SH-SY5Y (cell line): ENCODE results near the gene NCLN.

Experiments used
- GATA2 ChIP-seq: IDR thresholded peaks from 2 replicates; pipeline ENCODE4 v1.6.1; 2011; ENCODE audit warnings: mild to moderate bottlenecking, low read depth, low read length
- GATA3 ChIP-seq: IDR thresholded peaks from 2 replicates; pipeline ENCODE4 v1.6.1; 2011; ENCODE audit warnings: low read depth, mild to moderate bottlenecking, low read length, moderate library complexity

DNA sequence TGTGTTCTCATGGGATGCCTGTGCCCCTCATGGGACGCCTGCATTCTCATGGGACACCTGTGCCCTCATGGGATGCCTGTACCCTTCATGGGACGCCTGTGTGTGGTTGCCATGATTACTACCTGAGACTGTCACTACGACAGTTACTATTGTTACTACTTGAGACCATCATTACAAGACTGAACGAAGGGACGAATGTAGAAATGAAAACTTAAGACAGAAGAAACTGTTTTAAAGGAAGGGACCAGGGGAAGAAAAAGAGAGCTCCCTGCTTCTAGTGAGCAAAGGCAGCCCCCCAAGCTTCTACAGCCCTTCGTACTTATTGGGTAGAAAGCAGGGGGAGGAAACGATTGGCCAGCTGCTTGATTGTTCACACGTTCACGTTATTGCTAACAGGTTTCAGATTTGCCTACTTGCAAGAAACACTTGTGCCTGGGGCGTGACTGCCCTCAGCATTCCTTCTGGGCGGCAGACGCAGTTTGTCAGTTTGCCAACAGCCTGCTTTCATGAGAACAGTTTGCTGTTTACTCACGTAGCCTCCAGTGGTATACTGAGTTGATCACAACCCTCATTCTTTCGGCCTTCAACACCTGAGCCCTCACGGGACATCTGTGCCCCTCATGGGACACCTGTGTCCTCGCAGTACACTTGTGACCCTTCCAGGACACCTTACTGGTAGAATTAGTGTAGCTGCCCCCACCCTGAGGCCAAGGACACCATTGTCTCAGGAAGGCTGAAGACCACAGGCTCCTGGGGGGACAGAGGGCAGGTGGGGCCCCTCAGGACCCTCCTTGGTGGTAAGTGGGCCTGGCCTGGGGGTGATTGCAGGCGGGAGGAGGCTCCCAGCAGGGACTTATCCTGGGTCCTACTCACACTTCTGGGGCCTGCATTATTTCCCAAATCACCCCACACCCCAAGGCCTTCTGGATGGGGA lies 9.7 kb upstream of the NCLN start:
- TF ChIP-seq GATA3 (no peak), GATA2 (no peak)
